ENCODE data around the gene ATP6V1G3.

- TF ChIP-seq CTCF (IDR thresholded peaks at IDR 0.05; ENCODE audit: insufficient read depth, low read depth, low read length), result no peak
- no peak for TF ChIP-seq EZH2 (IDR thresholded peaks at IDR 0.05; ENCODE audit: insufficient read depth, low read length)
Observed at GRCh38 chr1:198588845-198589244, 48.4 kb upstream of the ATP6V1G3 start.
